Measurements from ENCODE around the gene NKAIN2. TPM values are rescaled to one million over a fixed set of nuclear protein-coding genes. Genes with fewer than 3 reads are reported as not detected.

NKAIN2 gene
- total and polyA plus RNA-seq, 2 donors (not counting 3 experiments of a cell fraction or from before 2014, with no cell fraction given): 0.03 TPM; not detected in 1

GRCh38 chr6:124433387-124434160 is 629.9 kb downstream of the NKAIN2 start:
- no peak for FAIRE-seq

More at GRCh38 chr6:124433387-124434160, 629.9 kb downstream of the NKAIN2 start:
- no peaks in the 10 kb centered on the region for H3K4me1 ChIP-seq (ENCODE audit: control insufficient read depth, extremely low read depth, insufficient read depth, low read length)
- no peaks in the 10 kb centered on the region for H3K9me1 ChIP-seq (replicated peaks; ENCODE audit: control insufficient read depth, extremely low read depth, insufficient read depth, low read length)
- BruUV-seq (replicated peaks): no TSS peak
- no peaks in the 10 kb centered on the region for H4K20me1 ChIP-seq (replicated peaks; ENCODE audit: control insufficient read depth, extremely low read depth, insufficient read depth, low read length)
- intact Hi-C loops (cut with micrococcal nuclease) (no loop called here), dilution Hi-C loops (cut with MboI; ENCODE audit: extremely low pct_ligation_motif_present, low sequenced_read_pairs) (no loop called here)
- H3K27me3 ChIP-seq (ENCODE audit: control insufficient read depth in 2 of 2, insufficient read depth in 2 of 2, low read length in 2 of 2): no peaks in the 10 kb centered on the region
- H3K9me3 ChIP-seq (replicated peaks; ENCODE audit: control insufficient read depth, insufficient read depth, low read length): no peaks in the 10 kb centered on the region
- H3K79me2 ChIP-seq (ENCODE audit: control insufficient read depth, insufficient read depth, low read length): no peaks in the 10 kb centered on the region
- DNase-seq (ENCODE audit: low read depth, low spot score): no peak
- TF ChIP-seq FOS (IDR thresholded peaks at IDR 0.05; ENCODE audit: borderline replicate concordance, insufficient read depth, low read length) (no peak), POLR2AphosphoS5 (IDR thresholded peaks at IDR 0.05; ENCODE audit: insufficient read depth, low read depth, low read length) (no peak), MAX (IDR thresholded peaks at IDR 0.05; ENCODE audit: insufficient read depth, insufficient read length) (no peak), MYC (IDR thresholded peaks at IDR 0.05; ENCODE audit: low read depth, low read length) (no peak), EZH2 (IDR thresholded peaks at IDR 0.05; ENCODE audit: borderline replicate concordance, low read depth, low read length, severe bottlenecking) (no peak), GATA2 (IDR thresholded peaks at IDR 0.05; ENCODE audit: insufficient read depth, insufficient read length, low read depth, low read length) (no peak), JUN (IDR thresholded peaks at IDR 0.05; ENCODE audit: borderline replicate concordance, insufficient read depth, insufficient read length, low read depth) (no peak), POLR2A (IDR thresholded peaks at IDR 0.05; ENCODE audit: low read depth, low read length) (no peak), CTCF (IDR thresholded peaks at IDR 0.05; ENCODE audit: extremely low read depth in 1 of 2, insufficient read depth in 1 of 2, low read depth in 1 of 2, low read length in 2 of 2) (no peak)
- no peak overlapping the region for H2AFZ ChIP-seq (ENCODE audit: low read depth, low read length)
- no peak overlapping the region for H3K9ac ChIP-seq (replicated peaks; ENCODE audit: extremely low read depth, insufficient read depth, low read length)
- ChIA-PET CTCF (no interaction called here), POLR2A (no interaction called here)
- no peak overlapping the region for H3K27ac ChIP-seq (ENCODE audit: insufficient read depth, low read depth, low read length)
- H3K4me2 ChIP-seq (ENCODE audit: insufficient read depth, low read length): no peak overlapping the region
- no peak overlapping the region for H3K4me3 ChIP-seq (replicated peaks in 1 of 3; ENCODE audit: insufficient read depth in 1 of 3, low read depth in 1 of 3, low read length in 3 of 3)
- H3K36me3 ChIP-seq (ENCODE audit: control insufficient read depth in 2 of 2, extremely low read depth in 1 of 2, insufficient read depth in 2 of 2, low read length in 2 of 2): no peaks in the 10 kb centered on the region
